ENCODE measurements around the gene RPL13. TPM values are rescaled to one million over a fixed set of nuclear protein-coding genes. Genes with fewer than 3 reads are reported as not detected.

RPL13 gene
- 1,000 to 10,000 TPM; 4,444 to 6,530 (median 5,942) TPM for total RNA-seq
- 6,524 TPM for total RNA-seq (2013)
- 1,241 to 3,652 (median 2,586) reads per million in 29 experiments for total RNA-seq

DNA sequence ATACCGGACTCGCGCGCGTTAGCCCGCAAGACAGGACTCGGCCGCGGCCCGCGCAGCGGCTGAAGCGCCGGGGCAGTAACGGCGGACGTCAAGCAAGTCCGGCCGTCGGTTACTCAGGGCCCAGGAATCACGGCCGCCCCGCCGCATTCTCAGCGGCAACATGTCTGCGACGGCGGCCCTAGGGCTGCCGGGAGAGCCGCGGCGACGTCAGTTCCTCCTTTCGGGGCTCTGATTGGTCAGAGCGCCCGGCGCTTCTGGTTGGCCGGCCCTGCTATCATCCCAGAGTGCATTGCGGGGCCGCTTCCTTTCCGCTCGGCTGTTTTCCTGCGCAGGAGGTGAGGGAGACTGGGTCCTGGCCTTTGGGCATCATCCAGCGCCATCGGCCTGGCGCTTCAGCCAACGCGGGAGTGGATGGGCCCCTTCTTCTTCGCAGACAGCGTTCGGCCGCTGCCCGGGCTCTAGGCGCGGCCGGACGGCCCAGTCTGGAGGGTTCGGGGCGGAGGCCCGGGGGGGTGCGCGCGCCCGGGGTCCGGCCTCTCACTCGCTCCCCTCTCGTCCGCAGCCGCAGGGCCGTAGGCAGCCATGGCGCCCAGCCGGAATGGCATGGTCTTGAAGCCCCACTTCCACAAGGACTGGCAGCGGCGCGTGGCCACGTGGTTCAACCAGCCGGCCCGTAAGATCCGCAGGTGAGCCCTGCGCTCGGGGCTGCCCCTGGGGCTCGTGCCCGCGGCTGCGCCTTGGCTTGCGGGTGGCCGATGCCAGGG is at the start of gene RPL13:
Gene RPL13 (plus strand): TSS at position 305 of the 764 bp plus-strand sequence. CDS start 278 bp downstream, at position 583.
- ATAC-seq (replicated peaks in 1 of 4) (peak; percentile 93 to 94 (median 93)), DNase-seq (peak; percentile 82 to 95 (median 92))
- Mint-ChIP-seq H3K4me3 (peak within 1 kb of the TSS; percentile 93 to 97 (median 96)), H3K27ac (peak within 1 kb of the TSS; percentile 96 to 97), H3K4me1 (peaks cover 51 to 56% (median 55%) of the 10 kb centered on the region in 3 donors), H3K36me3 (peaks cover 37% of the 10 kb centered on the region), H3K27me3 (no peaks in the 10 kb centered on the region), H3K9me3 (no peaks in the 10 kb centered on the region)
- WGBS (ENCODE audit: insufficient coverage): under 1% methylated on average over 87 of the region's 87 CpGs
- ChIA-PET CTCF (no interaction called here), POLR2A (no interaction called here)
- peaks cover 16 to 50% of the 10 kb centered on the region in 2 donors for H3K36me3 ChIP-seq (ENCODE audit: control insufficient read depth in 2 of 2, extremely low read depth in 1 of 2, insufficient read depth in 1 of 2, low read length in 1 of 2)
- no peaks in the 10 kb centered on the region for H3K9me3 ChIP-seq
- no peaks in the 10 kb centered on the region for H3K27me3 ChIP-seq (replicated peaks in 1 of 2; ENCODE audit: control insufficient read depth in 2 of 2, extremely low read depth in 1 of 2, insufficient read depth in 2 of 2, low read length in 1 of 2)
- H3K4me1 ChIP-seq (ENCODE audit: control insufficient read depth in 1 of 2, extremely low read depth in 1 of 2, insufficient read depth in 2 of 2, low read length in 2 of 2): peaks cover 25 to 70% of the 10 kb centered on the region in 2 experiments
- peak within 1 kb of the TSS; percentile 73 to 95 for H3K4me3 ChIP-seq (ENCODE audit: control insufficient read depth in 1 of 2, extremely low read depth in 1 of 2, low read length in 1 of 2)
- H3K27ac ChIP-seq (ENCODE audit: low read length): peak within 1 kb of the TSS; percentile 86

DNA sequence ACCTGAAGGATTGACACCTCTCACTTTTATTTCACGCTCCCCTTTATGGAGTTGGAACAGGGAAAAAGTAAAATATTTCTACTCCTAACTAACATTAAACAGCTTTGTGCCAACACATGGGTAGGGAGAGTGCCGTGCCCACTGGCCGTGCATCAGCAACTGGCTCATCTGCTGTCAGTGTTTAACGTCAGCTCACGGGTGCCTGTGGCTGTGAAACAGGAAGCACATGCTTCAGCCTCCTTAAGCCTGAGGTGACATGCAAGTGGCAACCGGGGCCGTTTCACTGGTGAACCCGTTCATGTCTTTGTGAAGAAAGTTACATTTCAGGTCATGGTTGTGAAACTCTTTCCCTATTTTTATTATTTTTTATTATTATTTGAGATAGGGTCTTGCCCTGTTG is 49.1 kb upstream of the RPL13 start:
- H3K9me3 ChIP-seq: no peaks in the 10 kb centered on the region
- H3K27ac ChIP-seq (ENCODE audit: low read length): no peak overlapping the region
- peak overlapping the region in 1 of 3 donors; percentile 17 for H3K4me3 Mint-ChIP-seq
- no peak for ATAC-seq (replicated peaks in 1 of 4)
- no peaks in the 10 kb centered on the region for H3K27me3 ChIP-seq (replicated peaks in 1 of 2; ENCODE audit: control insufficient read depth in 2 of 2, extremely low read depth in 1 of 2, insufficient read depth in 2 of 2, low read length in 1 of 2)
- no peak overlapping the region for H3K27ac Mint-ChIP-seq
- no peaks in the 10 kb centered on the region for H3K27me3 Mint-ChIP-seq
- CTCF ChIA-PET: interaction anchor here in 1 of 2 donors (1.1 kb wide), 1 partner anchor 17 kb away, joined by 10 read pairs; no protein-coding TSS in a partner anchor
- DNase-seq: peak in 1 of 35 experiments; percentile 5
- peaks cover 14 to 29% of the 10 kb centered on the region in 2 experiments for H3K4me1 ChIP-seq (ENCODE audit: control insufficient read depth in 1 of 2, extremely low read depth in 1 of 2, insufficient read depth in 2 of 2, low read length in 2 of 2)
- no peak overlapping the region for H3K4me3 ChIP-seq (ENCODE audit: control insufficient read depth in 1 of 2, extremely low read depth in 1 of 2, low read length in 1 of 2)
- H3K4me1 Mint-ChIP-seq: peaks cover 7 to 23% (median 14%) of the 10 kb centered on the region in 3 donors
- peaks cover 9% of the 10 kb centered on the region for H3K36me3 Mint-ChIP-seq
- no peaks in the 10 kb centered on the region for H3K9me3 Mint-ChIP-seq
- WGBS (ENCODE audit: insufficient coverage): 71% methylated on average over 4 of the region's 8 CpGs
- H3K36me3 ChIP-seq (ENCODE audit: control insufficient read depth in 2 of 2, extremely low read depth in 1 of 2, insufficient read depth in 1 of 2, low read length in 1 of 2): peaks cover 4 to 45% of the 10 kb centered on the region in 2 donors
- POLR2A ChIA-PET: no interaction called here

DNA sequence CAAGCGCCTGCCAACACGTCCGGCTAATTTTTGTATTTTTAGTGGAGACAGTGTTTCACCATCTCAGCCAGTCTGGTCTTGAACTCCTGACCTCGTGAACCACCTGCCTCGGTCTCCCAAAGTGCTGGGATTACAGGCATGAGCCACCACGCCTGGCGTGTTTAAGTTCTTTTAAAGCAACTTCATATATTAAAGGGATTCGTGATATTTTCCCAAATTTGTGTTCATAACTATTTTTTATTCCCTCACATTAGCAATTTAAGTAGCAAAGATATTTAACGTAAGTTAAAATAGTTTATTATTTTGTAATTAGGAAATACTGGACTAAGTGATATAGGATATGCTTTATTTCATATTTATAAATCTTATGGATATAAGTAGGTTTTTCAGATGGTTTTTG is 48.0 kb upstream of the RPL13 start:
- no peaks in the 10 kb centered on the region for H3K9me3 Mint-ChIP-seq
- no peaks in the 10 kb centered on the region for H3K27me3 Mint-ChIP-seq
- peaks cover 5 to 20% of the 10 kb centered on the region in 2 experiments for H3K4me1 ChIP-seq (ENCODE audit: control insufficient read depth in 1 of 2, extremely low read depth in 1 of 2, insufficient read depth in 2 of 2, low read length in 2 of 2)
- no peaks in the 10 kb centered on the region for H3K27me3 ChIP-seq (replicated peaks in 1 of 2; ENCODE audit: control insufficient read depth in 2 of 2, extremely low read depth in 1 of 2, insufficient read depth in 2 of 2, low read length in 1 of 2)
- H3K4me1 Mint-ChIP-seq: peaks cover 0 to 16% (median 7%) of the 10 kb centered on the region in 3 donors
- ChIA-PET CTCF (no interaction called here), POLR2A (no interaction called here)
- ATAC-seq (replicated peaks in 1 of 4) (no peak), DNase-seq (no peak)
- H3K4me3 Mint-ChIP-seq: no peak overlapping the region
- H3K36me3 Mint-ChIP-seq: peaks cover 13% of the 10 kb centered on the region
- H3K4me3 ChIP-seq (ENCODE audit: control insufficient read depth in 1 of 2, extremely low read depth in 1 of 2, low read length in 1 of 2): no peak overlapping the region
- WGBS (ENCODE audit: insufficient coverage): no CpG with 5 or more reads among the region's 9 CpGs
- no peak overlapping the region for H3K27ac ChIP-seq (ENCODE audit: low read length)
- H3K9me3 ChIP-seq: no peaks in the 10 kb centered on the region
- peaks cover 6 to 52% of the 10 kb centered on the region in 2 donors for H3K36me3 ChIP-seq (ENCODE audit: control insufficient read depth in 2 of 2, extremely low read depth in 1 of 2, insufficient read depth in 1 of 2, low read length in 1 of 2)
- no peak overlapping the region for H3K27ac Mint-ChIP-seq

DNA sequence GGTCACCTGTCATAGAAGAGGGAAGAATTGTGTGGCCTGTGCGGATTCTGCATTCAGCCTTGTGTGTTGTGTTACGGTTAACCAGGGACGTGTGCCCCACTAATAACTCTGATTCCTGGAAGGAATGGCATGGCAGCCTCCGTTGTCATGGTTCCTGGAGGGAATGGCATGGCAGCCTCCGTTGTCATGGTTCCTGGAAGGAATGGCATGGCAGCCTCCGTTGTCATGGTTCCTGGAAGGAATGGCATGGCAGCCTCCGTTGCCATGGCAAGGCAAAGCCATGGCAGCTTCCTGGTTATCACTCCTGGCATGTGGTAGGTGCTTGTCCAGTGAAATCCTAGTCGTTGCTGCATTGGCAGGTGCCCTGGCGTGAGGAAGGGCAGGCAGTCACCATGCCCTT is 43.4 kb upstream of the RPL13 start:
- no peak overlapping the region for H3K4me3 ChIP-seq (ENCODE audit: control insufficient read depth in 1 of 2, extremely low read depth in 1 of 2, low read length in 1 of 2)
- POLR2A ChIA-PET: no interaction called here
- CTCF ChIA-PET: no interaction called here
- no peaks in the 10 kb centered on the region for H3K27me3 ChIP-seq (replicated peaks in 1 of 2; ENCODE audit: control insufficient read depth in 2 of 2, extremely low read depth in 1 of 2, insufficient read depth in 2 of 2, low read length in 1 of 2)
- Mint-ChIP-seq H3K4me1 (peaks cover 1 to 10% (median 7%) of the 10 kb centered on the region in 3 donors), H3K9me3 (no peaks in the 10 kb centered on the region), H3K27me3 (no peaks in the 10 kb centered on the region), H3K4me3 (no peak overlapping the region), H3K36me3 (peaks cover 38% of the 10 kb centered on the region), H3K27ac (no peak overlapping the region)
- WGBS (ENCODE audit: insufficient coverage): 94% methylated on average over 9 of the region's 9 CpGs
- DNase-seq: no peak
- H3K36me3 ChIP-seq (ENCODE audit: control insufficient read depth in 2 of 2, extremely low read depth in 1 of 2, insufficient read depth in 1 of 2, low read length in 1 of 2): peaks cover 18 to 70% of the 10 kb centered on the region in 2 donors
- ATAC-seq (replicated peaks in 1 of 4): no peak
- H3K4me1 ChIP-seq (ENCODE audit: control insufficient read depth in 1 of 2, extremely low read depth in 1 of 2, insufficient read depth in 2 of 2, low read length in 2 of 2): no peaks in the 10 kb centered on the region
- no peaks in the 10 kb centered on the region for H3K9me3 ChIP-seq
- H3K27ac ChIP-seq (ENCODE audit: low read length): no peak overlapping the region

- Histone ChIP-seq H3K4me1 (ENCODE audit: control insufficient read depth in 1 of 2, extremely low read depth in 1 of 2, insufficient read depth in 2 of 2, low read length in 2 of 2) (no peaks in the 10 kb centered on the region), H3K27me3 (replicated peaks in 1 of 2; ENCODE audit: control insufficient read depth in 2 of 2, extremely low read depth in 1 of 2, insufficient read depth in 2 of 2, low read length in 1 of 2) (no peaks in the 10 kb centered on the region), H3K4me3 (ENCODE audit: control insufficient read depth in 1 of 2, extremely low read depth in 1 of 2, low read length in 1 of 2) (no peak overlapping the region), H3K9me3 (no peaks in the 10 kb centered on the region), H3K27ac (ENCODE audit: low read length) (no peak overlapping the region), H3K36me3 (ENCODE audit: control insufficient read depth in 2 of 2, extremely low read depth in 1 of 2, insufficient read depth in 1 of 2, low read length in 1 of 2) (peaks cover 31 to 80% of the 10 kb centered on the region in 2 donors)
- H3K9me3 Mint-ChIP-seq: no peaks in the 10 kb centered on the region
- H3K27me3 Mint-ChIP-seq: no peaks in the 10 kb centered on the region
- CTCF ChIA-PET: no interaction called here
- POLR2A ChIA-PET: no interaction called here
- H3K4me3 Mint-ChIP-seq: no peak overlapping the region
- H3K27ac Mint-ChIP-seq: no peak overlapping the region
- ATAC-seq (replicated peaks in 1 of 4): no peak
- DNase-seq: no peak
- H3K4me1 Mint-ChIP-seq: peaks cover 1 to 10% (median 8%) of the 10 kb centered on the region in 3 donors
- peaks cover 43% of the 10 kb centered on the region for H3K36me3 Mint-ChIP-seq
- WGBS (ENCODE audit: insufficient coverage): 95% methylated on average over 13 of the region's 15 CpGs
Observed at GRCh38 chr16:89519881-89520280, 40.6 kb upstream of the RPL13 start.

DNA sequence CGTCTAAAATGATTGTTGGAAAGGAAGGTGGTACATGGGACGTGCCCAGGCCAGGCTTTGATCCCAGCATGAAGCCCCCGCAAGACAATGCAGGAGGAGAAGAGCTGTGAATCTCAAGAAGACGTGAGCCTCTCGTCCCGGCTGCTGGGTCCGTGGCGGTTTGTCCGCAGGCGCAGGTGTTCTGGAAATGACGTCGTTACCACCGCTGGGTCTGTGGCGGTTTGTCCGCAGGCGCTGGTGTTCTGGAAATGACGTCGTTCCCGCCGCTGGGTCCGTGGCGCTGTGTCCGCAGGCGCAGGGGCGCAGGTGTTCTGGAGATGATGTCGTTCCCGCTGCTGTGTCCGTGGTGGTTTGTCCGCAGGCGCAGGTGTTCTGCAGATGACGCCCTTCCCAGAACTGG is 38.2 kb upstream of the RPL13 start:
- no peak for DNase-seq
- ChIA-PET POLR2A (interaction anchor here in 1 of 2 donors (0.7 kb wide), 1 partner anchor 12 kb away, joined by 3 read pairs; no protein-coding TSS in a partner anchor), CTCF (no interaction called here)
- Histone ChIP-seq H3K36me3 (ENCODE audit: control insufficient read depth in 2 of 2, extremely low read depth in 1 of 2, insufficient read depth in 1 of 2, low read length in 1 of 2) (peaks cover 36 to 87% of the 10 kb centered on the region in 2 donors), H3K27ac (ENCODE audit: low read length) (no peak overlapping the region), H3K4me1 (ENCODE audit: control insufficient read depth in 1 of 2, extremely low read depth in 1 of 2, insufficient read depth in 2 of 2, low read length in 2 of 2) (no peaks in the 10 kb centered on the region), H3K9me3 (no peaks in the 10 kb centered on the region), H3K4me3 (ENCODE audit: control insufficient read depth in 1 of 2, extremely low read depth in 1 of 2, low read length in 1 of 2) (no peak overlapping the region), H3K27me3 (replicated peaks in 1 of 2; ENCODE audit: control insufficient read depth in 2 of 2, extremely low read depth in 1 of 2, insufficient read depth in 2 of 2, low read length in 1 of 2) (no peaks in the 10 kb centered on the region)
- Mint-ChIP-seq H3K27me3 (no peaks in the 10 kb centered on the region), H3K36me3 (peaks cover 53% of the 10 kb centered on the region), H3K4me3 (no peak overlapping the region), H3K9me3 (no peaks in the 10 kb centered on the region), H3K4me1 (peaks cover 0 to 10% (median 8%) of the 10 kb centered on the region in 3 donors), H3K27ac (no peak overlapping the region)
- no peak for ATAC-seq (replicated peaks in 1 of 4)
- WGBS (ENCODE audit: insufficient coverage): 97% methylated on average over 31 of the region's 31 CpGs

Measured in T-cell (primary cell).